DOHH2 (cell line): ENCODE measurements around the gene ENOX1.

Source experiments
- H3F3A ChIP-seq: fragments of 200-600 bp; sonication (generic), shearing (Covaris generic); 2 replicates; pipeline ENCODE4 v1.6.0; 2016; ENCODE audit warnings: antibody characterized with exemption, mild to moderate bottlenecking; ENCODE audit not compliant: control insufficient read depth, insufficient read depth
- H3K27ac ChIP-seq: fragments of 200-600 bp; sonication (generic); 2 replicates; pipeline ENCODE4 v1.5.1; 2014; ENCODE audit warnings: low read depth, mild to moderate bottlenecking, low read length, moderate library complexity
- H3K27me3 ChIP-seq: fragments of 200-600 bp; sonication (generic); 2 replicates; pipeline ENCODE4 v1.6.1; 2014; ENCODE audit warnings: mild to moderate bottlenecking, low read length, mixed read lengths; ENCODE audit not compliant: control insufficient read depth
- H3K36me3 ChIP-seq: fragments of 200-600 bp; sonication (generic); 2 replicates; pipeline ENCODE4 v1.6.1; 2014; ENCODE audit warnings: mild to moderate bottlenecking, low read length, moderate library complexity, mixed read lengths; ENCODE audit not compliant: control insufficient read depth
- H3K4me1 ChIP-seq: fragments of 200-600 bp; sonication (generic); 2 replicates; pipeline ENCODE4 v1.6.1; 2014; ENCODE audit warnings: mild to moderate bottlenecking, low read length, mixed read lengths; ENCODE audit not compliant: control insufficient read depth
- H3K4me2 ChIP-seq: fragments of 200-600 bp; sonication (generic); 2 replicates; pipeline ENCODE4 v1.6.0; 2014; ENCODE audit warnings: mild to moderate bottlenecking, low read length, moderate library complexity
- H3K4me3 ChIP-seq: fragments of 200-600 bp; sonication (generic); 2 replicates; pipeline ENCODE4 v1.5.1; 2014; ENCODE audit warnings: mild to moderate bottlenecking, low read length, mixed read lengths
- H3K79me2 ChIP-seq: fragments of 200-600 bp; sonication (generic); 2 replicates; pipeline ENCODE4 v1.6.1; 2014; ENCODE audit warnings: mild to moderate bottlenecking, low read length, mixed read lengths; ENCODE audit not compliant: control insufficient read depth
- H3K9me2 ChIP-seq: fragments of 200-600 bp; sonication (generic); replicated peaks from 2 replicates; pipeline ENCODE4 v1.6.1; 2014; ENCODE audit warnings: mild to moderate bottlenecking, low read length, mixed read lengths; ENCODE audit not compliant: control insufficient read depth
- H3K9me3 ChIP-seq: fragments of 200-600 bp; sonication (generic); 2 replicates; pipeline ENCODE4 v1.6.1; 2014; ENCODE audit warnings: antibody characterized with exemption, low read length, mixed read lengths; ENCODE audit not compliant: control insufficient read depth, insufficient read depth
- H4K20me1 ChIP-seq: fragments of 200-600 bp; sonication (generic); 2 replicates; pipeline ENCODE4 v1.6.0; 2014; ENCODE audit warnings: low read depth, mild to moderate bottlenecking, antibody characterized with exemption, low read length, moderate library complexity; ENCODE audit not compliant: control insufficient read depth, insufficient read depth
- EZH2phosphoT487 ChIP-seq: fragments of 200-600 bp; sonication (generic); IDR thresholded peaks from 2 replicates; pipeline ENCODE4 v1.6.1; 2017; ENCODE audit warnings: borderline replicate concordance, mild to moderate bottlenecking, antibody characterized with exemption, low read length, moderate library complexity, mixed read lengths
- TF ChIP-seq, protein P1 (sequence below): fragments of 200-600 bp; sonication (generic); IDR thresholded peaks from one replicate; pipeline ENCODE4 v1.5.1; 2014; ENCODE audit warnings: antibody characterized with exemption, mild to moderate bottlenecking, low read depth, low read length; ENCODE audit not compliant: poor library complexity, severe bottlenecking

ENOX1 gene

GRCh38 chr13:43487885-43488284 lies 298.9 kb downstream of the ENOX1 start:
- Histone ChIP-seq H3K9me2 (no peaks in the 10 kb centered on the region), H3F3A (no peaks in the 10 kb centered on the region), H3K27ac (no peak overlapping the region), H3K27me3 (no peaks in the 10 kb centered on the region), H3K36me3 (no peaks in the 10 kb centered on the region), H4K20me1 (no peaks in the 10 kb centered on the region), H3K79me2 (no peaks in the 10 kb centered on the region), H3K4me1 (no peaks in the 10 kb centered on the region), H3K9me3 (no peaks in the 10 kb centered on the region), H3K4me2 (no peak overlapping the region), H3K4me3 (no peak overlapping the region)
- TF ChIP-seq, protein P1, sequence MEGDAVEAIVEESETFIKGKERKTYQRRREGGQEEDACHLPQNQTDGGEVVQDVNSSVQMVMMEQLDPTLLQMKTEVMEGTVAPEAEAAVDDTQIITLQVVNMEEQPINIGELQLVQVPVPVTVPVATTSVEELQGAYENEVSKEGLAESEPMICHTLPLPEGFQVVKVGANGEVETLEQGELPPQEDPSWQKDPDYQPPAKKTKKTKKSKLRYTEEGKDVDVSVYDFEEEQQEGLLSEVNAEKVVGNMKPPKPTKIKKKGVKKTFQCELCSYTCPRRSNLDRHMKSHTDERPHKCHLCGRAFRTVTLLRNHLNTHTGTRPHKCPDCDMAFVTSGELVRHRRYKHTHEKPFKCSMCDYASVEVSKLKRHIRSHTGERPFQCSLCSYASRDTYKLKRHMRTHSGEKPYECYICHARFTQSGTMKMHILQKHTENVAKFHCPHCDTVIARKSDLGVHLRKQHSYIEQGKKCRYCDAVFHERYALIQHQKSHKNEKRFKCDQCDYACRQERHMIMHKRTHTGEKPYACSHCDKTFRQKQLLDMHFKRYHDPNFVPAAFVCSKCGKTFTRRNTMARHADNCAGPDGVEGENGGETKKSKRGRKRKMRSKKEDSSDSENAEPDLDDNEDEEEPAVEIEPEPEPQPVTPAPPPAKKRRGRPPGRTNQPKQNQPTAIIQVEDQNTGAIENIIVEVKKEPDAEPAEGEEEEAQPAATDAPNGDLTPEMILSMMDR, result no peak
- no peak for TF ChIP-seq EZH2phosphoT487

DNA sequence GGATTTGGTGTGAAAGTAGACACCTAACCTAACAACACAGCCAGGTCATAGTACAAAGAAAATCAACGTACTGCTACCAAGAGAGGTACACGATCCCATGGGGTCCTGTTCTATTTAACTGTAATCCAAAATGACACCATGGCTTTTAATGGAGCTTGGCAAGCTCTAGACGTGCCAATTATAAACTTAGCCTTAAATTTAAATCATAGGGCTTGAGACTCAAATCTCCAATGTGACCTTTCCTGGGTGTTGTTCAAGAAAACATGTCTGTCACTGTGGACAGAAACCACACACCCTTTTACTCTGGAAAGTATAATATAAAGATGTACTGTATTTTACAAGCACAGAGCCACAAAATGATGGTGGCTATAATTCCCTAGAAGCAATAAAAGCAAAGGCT lies 299.3 kb downstream of the ENOX1 start:
- Histone ChIP-seq H3K9me2 (no peaks in the 10 kb centered on the region), H3K27me3 (no peaks in the 10 kb centered on the region), H4K20me1 (no peaks in the 10 kb centered on the region), H3K27ac (no peak overlapping the region), H3K79me2 (no peaks in the 10 kb centered on the region), H3K4me3 (no peak overlapping the region), H3F3A (no peaks in the 10 kb centered on the region), H3K36me3 (no peaks in the 10 kb centered on the region), H3K9me3 (no peaks in the 10 kb centered on the region), H3K4me2 (no peak overlapping the region), H3K4me1 (no peaks in the 10 kb centered on the region)
- no peak for TF ChIP-seq EZH2phosphoT487
- TF ChIP-seq, protein P1, result no peak

DNA sequence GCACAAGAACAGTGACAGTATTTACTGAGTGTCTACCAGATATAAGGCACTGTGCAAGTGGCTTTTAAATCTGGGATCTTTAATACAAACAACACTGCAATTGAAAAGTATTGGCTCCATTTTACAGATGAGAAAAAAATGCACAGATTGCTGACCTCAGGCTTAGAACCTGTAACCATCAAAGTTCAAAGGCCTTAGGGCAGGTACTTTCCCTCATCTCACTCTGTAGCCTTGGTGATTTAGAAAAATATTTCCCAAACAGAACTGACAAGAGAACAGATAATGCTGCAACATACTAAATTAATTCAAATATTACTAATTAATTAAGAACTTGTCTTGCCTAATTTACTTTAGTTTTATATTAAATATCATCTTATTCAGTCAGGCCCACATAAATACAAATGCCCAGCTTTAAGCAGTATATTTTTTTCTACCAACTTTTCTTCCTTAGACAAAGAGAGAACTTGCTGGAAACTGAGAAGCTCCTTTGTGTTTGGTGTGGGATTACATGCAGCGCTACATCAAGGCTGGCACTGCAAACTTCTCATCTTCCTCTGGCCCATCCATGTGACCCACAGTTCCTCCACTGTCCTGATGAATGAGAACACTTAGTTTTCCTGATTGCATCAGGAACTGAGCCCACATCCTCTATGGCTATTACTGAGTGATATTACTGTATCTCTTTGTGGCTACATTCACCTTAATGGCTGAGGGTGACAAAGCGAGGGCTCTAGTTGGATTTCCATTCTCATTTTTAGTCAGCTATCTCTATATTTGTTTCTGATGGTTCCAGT lies 302.1 kb downstream of the ENOX1 start:
- no peaks in the 10 kb centered on the region for H4K20me1 ChIP-seq
- no peaks in the 10 kb centered on the region for H3F3A ChIP-seq
- H3K27me3 ChIP-seq, result no peaks in the 10 kb centered on the region
- H3K36me3 ChIP-seq, result no peaks in the 10 kb centered on the region
- H3K4me3 ChIP-seq, result no peak overlapping the region
- H3K27ac ChIP-seq, result no peak overlapping the region
- H3K9me3 ChIP-seq, result no peaks in the 10 kb centered on the region
- H3K4me1 ChIP-seq, result no peaks in the 10 kb centered on the region
- H3K79me2 ChIP-seq, result no peaks in the 10 kb centered on the region
- no peak overlapping the region for H3K4me2 ChIP-seq
- TF ChIP-seq, protein P1, result no peak
- TF ChIP-seq EZH2phosphoT487, result no peak
- no peaks in the 10 kb centered on the region for H3K9me2 ChIP-seq
